ENCODE data around the gene GADL1. TPM values are rescaled to one million over a fixed set of nuclear protein-coding genes. Genes with fewer than 3 reads are reported as not detected.

Gene GADL1
- total RNA-seq, 1 donor from 2014 or later, result 0.12 TPM

GRCh38 chr3:30680789-30681648, 213.4 kb downstream of the GADL1 start:
- Mint-ChIP-seq H3K36me3 (ENCODE audit: low read depth) (peaks cover 14% of the 10 kb centered on the region), H3K4me3 (peak overlapping the region; percentile 82), H3K27ac (ENCODE audit: unreplicated experiment) (peak overlapping the region; percentile 97), H3K9me3 (no peaks in the 10 kb centered on the region), H3K4me1 (peaks cover 57% of the 10 kb centered on the region), H3K27me3 (ENCODE audit: low read depth) (no peaks in the 10 kb centered on the region)
- peak; percentile 39 for DNase-seq (ENCODE audit: low read depth, low spot score)
- no peak for TF ChIP-seq CTCF (conservative IDR thresholded peaks at IDR 0.05)

DNA sequence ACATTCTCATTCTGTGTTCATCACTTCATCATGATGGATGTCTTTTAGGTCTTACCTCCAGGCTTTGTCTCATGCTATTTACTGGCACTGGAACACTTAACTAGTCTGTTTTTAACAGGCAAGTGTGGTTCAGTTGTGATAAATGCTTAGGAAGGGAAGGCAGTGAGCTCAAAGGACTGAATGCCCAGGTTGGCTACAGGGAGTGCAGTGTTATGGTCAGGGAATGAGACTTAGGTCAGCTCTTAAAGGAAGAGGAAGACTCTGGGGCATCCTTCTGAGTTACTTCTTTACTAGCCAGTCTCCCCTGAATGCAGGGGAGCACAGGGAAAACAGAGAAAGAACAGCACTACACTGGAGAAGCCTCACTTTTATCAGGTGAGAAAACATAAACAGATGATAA, 215.4 kb downstream of the GADL1 start:
- no peaks in the 10 kb centered on the region for H3K27me3 Mint-ChIP-seq (ENCODE audit: low read depth)
- peaks cover 55% of the 10 kb centered on the region for H3K4me1 Mint-ChIP-seq
- no peak overlapping the region for H3K4me3 Mint-ChIP-seq
- H3K9me3 Mint-ChIP-seq, result no peaks in the 10 kb centered on the region
- peaks cover 24% of the 10 kb centered on the region for H3K36me3 Mint-ChIP-seq (ENCODE audit: low read depth)
- TF ChIP-seq CTCF (conservative IDR thresholded peaks at IDR 0.05), result no peak
- DNase-seq (ENCODE audit: low read depth, low spot score), result no peak
- H3K27ac Mint-ChIP-seq (ENCODE audit: unreplicated experiment), result peak overlapping the region; percentile 69

GRCh38 chr3:30677347-30677685, 217.1 kb downstream of the GADL1 start:
- peaks cover 48% of the 10 kb centered on the region for H3K4me1 Mint-ChIP-seq
- no peaks in the 10 kb centered on the region for H3K27me3 Mint-ChIP-seq (ENCODE audit: low read depth)
- no peaks in the 10 kb centered on the region for H3K9me3 Mint-ChIP-seq
- TF ChIP-seq CTCF (conservative IDR thresholded peaks at IDR 0.05), result no peak
- H3K27ac Mint-ChIP-seq (ENCODE audit: unreplicated experiment), result no peak overlapping the region
- H3K36me3 Mint-ChIP-seq (ENCODE audit: low read depth), result peaks cover 30% of the 10 kb centered on the region
- no peak overlapping the region for H3K4me3 Mint-ChIP-seq
- no peak for DNase-seq (ENCODE audit: low read depth, low spot score)

DNA sequence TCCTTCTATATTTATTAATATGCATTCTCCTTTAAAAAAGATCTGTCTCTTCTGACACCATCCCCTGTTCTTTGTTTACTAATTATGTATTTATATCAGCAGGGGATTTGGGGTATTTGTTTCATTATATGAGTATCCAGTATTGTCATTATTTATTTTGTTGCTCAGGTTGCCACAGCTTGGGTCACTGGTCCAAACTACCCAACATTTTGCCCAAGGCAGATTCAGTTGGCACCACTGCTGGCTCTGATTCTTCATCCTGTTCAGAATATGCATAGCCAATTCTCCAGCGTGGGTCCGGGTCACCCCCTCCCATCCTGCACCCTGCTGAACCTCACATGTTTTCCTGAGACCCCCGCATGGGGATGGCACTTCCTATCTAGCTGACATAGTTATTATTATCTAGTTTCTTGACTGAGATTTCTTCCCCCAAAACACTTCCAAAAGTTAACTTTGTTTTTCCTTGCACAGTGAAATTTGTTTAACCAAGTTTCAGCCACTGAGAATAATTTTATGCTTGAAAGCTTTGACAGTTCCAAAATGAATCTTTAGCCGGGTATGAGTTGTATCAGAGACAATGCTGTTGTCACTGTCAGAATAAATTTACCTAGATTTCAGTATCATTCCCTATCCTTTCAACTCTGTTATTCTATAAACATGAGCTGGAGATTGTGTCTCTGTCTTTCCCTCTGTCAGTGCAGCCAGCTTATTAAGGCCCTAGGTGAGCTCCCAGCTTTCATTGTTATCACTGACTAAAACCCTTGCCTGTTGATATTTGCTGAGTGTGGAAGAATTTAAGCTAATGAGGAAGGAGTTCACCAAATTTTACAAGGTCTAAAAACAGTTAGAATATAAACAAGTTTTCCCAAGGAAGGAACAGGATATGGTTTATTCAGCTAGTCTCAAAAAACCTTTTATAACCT, 217.8 kb downstream of the GADL1 start:
- H3K27me3 Mint-ChIP-seq (ENCODE audit: low read depth), result no peaks in the 10 kb centered on the region
- no peak overlapping the region for H3K4me3 Mint-ChIP-seq
- peaks cover 42% of the 10 kb centered on the region for H3K4me1 Mint-ChIP-seq
- H3K36me3 Mint-ChIP-seq (ENCODE audit: low read depth), result peaks cover 36% of the 10 kb centered on the region
- no peak for TF ChIP-seq CTCF (conservative IDR thresholded peaks at IDR 0.05)
- H3K9me3 Mint-ChIP-seq, result no peaks in the 10 kb centered on the region
- no peak for DNase-seq (ENCODE audit: low read depth, low spot score)
- no peak overlapping the region for H3K27ac Mint-ChIP-seq (ENCODE audit: unreplicated experiment)
